Activated naive CD8-positive, alpha-beta T cell treated with anti-CD3 and anti-CD28 coated beads, Interleukin-2, amount 50 U/mL, for 16 hours (primary cell): Measurements from ENCODE around the gene PLCD1.

Experiments used
- DNase-seq: peaks from one replicate; pipeline ENCODE4 v3.0.0-alpha.2; 2020; ENCODE audit warnings: low read depth, low spot score

PLCD1 gene

GRCh38 chr3:38016847-38017444 is 12.5 kb downstream of the PLCD1 start:
- DNase-seq = no peak

- DNase-seq = no peak
Observed at GRCh38 chr3:38016410-38016809, 13.0 kb downstream of the PLCD1 start.

GRCh38 chr3:38015984-38016383 is 13.5 kb downstream of the PLCD1 start:
- no peak for DNase-seq

GRCh38 chr3:38015485-38015884 is 14.0 kb downstream of the PLCD1 start:
- no peak for DNase-seq

GRCh38 chr3:38011111-38011510 is 18.3 kb downstream of the PLCD1 start:
- DNase-seq = no peak

GRCh38 chr3:38009807-38010591 is 19.4 kb downstream of the PLCD1 start:
- no peak for DNase-seq

- no peak for DNase-seq
Observed at GRCh38 chr3:38008971-38009580, 20.4 kb downstream of the PLCD1 start.

- no peak for DNase-seq
Observed at GRCh38 chr3:38008191-38008701, 21.2 kb downstream of the PLCD1 start.

- DNase-seq = no peak
Observed at GRCh38 chr3:38007754-38008090, 21.7 kb downstream of the PLCD1 start.

- no peak for DNase-seq
Observed at GRCh38 chr3:38006445-38006995, 22.9 kb downstream of the PLCD1 start.

GRCh38 chr3:38006031-38006430 is 23.4 kb downstream of the PLCD1 start:
- no peak for DNase-seq

GRCh38 chr3:38005076-38006020 is 24.1 kb downstream of the PLCD1 start:
- DNase-seq = no peak

GRCh38 chr3:38004415-38005075 is 24.9 kb downstream of the PLCD1 start:
- no peak for DNase-seq

GRCh38 chr3:38003817-38004414 is 25.5 kb downstream of the PLCD1 start:
- DNase-seq = no peak

- DNase-seq = no peak
Observed at GRCh38 chr3:38003371-38003816, 26.0 kb downstream of the PLCD1 start.

GRCh38 chr3:38002940-38003339 is 26.5 kb downstream of the PLCD1 start:
- DNase-seq = no peak

- DNase-seq = no peak
Observed at GRCh38 chr3:38002291-38002876, 27.1 kb downstream of the PLCD1 start.

- DNase-seq = no peak
Observed at GRCh38 chr3:38001456-38002081, 27.9 kb downstream of the PLCD1 start.

- no peak for DNase-seq
Observed at GRCh38 chr3:38000965-38001455, 28.4 kb downstream of the PLCD1 start.
